HG02840 (cell line): Measurements from ENCODE around the gene ARL5A.
A peak's percentile ranks its signal among the peaks of the same experiment; 100 is the strongest.

ENCODE experiments used
- ATAC-seq: cut with Tn5 transposase; IDR thresholded peaks from one replicate; pipeline ENCODE4 v1.9.1; 2021; ENCODE audit warnings: mild to moderate bottlenecking, moderate library complexity, moderate number of reproducible peaks; ENCODE audit not compliant: unreplicated experiment, low FRiP score

Gene ARL5A

DNA sequence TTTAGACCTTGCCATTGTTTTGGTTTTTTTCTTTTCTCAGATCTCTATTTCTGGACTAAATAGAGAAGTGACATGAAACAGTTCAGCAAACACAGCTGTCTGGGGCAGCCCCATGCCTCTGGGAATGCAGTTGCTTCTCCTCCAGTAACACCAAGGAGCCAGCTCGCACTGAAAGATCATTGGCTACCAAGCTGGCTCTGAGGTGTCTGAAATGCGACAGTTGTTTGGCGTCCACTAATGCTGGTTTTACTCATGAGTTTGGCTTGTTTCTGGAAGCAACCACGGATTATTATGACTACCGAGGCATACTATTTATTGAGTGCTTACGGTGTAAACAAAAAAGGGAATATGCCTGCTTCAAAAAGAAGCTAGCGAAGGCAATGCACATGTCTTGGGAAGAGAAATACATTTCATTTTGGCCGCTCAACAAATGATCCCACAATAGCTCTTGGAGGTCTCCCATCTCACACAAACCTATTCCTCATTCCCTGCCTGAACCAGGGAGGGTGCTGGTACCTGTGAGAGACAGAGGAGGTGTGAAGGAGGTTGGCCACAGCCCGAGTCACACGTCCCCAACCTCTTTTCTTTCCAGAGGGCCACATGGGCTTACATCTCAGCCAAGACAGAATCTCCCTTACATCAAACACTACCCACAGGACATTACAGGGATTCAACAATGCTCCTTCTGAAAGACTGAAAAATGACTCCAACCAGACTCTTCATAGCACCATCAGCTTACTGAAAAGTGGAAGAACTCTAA, 56.4 kb downstream of the ARL5A start:
- ATAC-seq = peak; percentile 89

DNA sequence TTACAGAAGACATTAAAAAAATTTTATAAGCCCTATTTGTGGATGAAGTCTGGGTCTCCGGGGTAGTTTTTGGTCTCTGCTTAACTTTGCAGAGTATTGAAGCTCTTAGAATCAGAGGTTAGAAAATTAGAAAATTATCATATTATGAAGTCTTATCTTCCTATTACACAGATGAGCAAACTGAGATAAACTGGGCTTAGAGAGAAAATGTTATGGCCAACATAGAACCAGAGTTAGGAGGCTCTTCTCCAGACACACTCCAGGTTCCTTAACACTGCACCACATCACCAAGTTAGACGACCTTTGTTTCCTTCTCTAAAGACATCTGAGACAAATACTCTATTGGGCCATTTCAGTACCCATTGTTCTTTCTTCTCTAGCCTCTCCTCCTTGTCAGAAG, 57.2 kb downstream of the ARL5A start:
- peak; percentile 25 for ATAC-seq

DNA sequence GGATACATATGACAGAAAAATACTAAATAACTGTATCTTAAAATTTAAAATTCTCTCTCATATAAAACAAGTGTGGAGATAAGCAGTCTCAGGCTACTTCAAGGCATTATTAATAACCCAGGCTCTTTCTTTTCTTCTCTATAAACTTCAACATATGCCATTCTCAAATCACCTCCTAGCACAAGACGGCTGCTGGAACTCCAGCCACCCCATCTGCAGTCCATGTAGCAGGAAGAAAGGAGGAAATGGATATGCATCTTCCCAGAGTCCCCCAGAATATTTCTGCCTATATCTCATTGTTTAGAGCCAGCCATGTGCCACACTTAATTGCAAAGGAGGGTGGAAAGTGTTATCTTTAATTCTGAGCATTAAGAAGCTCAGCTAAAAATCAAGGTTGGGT, 58.6 kb downstream of the ARL5A start:
- no peak for ATAC-seq

DNA sequence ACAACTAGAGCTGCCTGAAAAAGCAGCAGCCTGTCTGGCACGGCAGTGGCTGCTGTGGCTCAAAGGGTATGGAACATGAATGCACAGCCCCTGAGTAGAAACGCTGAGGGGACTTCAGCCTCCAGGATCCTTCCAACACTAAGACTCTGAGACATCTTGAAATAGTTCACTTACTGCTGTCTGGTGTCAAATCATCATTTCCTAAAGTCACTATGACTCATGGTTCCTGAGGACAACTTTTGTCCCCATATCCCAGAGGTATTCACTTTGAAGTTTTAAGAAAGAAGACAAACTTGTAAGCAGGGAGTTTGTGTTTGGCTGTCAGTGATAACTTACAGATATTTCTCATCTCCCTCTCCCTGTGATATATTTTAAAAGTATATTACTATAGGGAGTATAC, 60.7 kb downstream of the ARL5A start:
- ATAC-seq = no peak

DNA sequence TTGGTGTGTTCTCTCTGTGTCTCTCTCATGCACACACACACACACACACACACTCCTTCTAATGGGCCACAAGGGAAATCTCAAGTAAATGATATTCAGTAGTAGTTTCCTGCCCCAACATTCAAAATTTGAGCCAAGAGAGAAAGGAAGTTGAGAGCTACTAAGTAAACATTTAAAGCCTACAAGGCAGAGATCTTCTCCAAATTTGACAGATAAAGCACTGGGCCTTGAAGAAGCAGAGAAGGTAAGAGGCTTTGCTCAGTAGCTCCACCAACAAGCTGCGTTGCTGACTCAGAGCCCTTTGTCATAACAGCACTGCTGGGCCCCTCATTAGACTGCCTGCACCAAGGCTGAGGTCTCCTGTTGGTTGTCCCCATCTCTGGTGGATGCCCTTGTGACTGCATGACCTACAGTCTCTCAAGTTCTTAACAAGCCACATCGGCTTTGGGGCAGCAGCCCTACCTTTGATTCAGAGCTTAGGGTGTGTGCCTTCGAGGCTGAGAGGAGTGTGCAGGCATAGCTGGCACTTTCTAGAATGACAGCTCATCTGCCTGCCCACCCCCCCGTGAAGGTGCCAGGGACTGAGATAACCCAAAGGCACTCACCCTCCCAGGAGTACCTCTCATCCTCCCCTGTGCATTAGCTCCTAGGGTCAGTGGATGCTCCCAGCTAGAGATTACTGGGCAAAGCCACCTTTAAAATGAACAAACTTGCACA, 61.6 kb downstream of the ARL5A start:
- ATAC-seq = peak; percentile 63

DNA sequence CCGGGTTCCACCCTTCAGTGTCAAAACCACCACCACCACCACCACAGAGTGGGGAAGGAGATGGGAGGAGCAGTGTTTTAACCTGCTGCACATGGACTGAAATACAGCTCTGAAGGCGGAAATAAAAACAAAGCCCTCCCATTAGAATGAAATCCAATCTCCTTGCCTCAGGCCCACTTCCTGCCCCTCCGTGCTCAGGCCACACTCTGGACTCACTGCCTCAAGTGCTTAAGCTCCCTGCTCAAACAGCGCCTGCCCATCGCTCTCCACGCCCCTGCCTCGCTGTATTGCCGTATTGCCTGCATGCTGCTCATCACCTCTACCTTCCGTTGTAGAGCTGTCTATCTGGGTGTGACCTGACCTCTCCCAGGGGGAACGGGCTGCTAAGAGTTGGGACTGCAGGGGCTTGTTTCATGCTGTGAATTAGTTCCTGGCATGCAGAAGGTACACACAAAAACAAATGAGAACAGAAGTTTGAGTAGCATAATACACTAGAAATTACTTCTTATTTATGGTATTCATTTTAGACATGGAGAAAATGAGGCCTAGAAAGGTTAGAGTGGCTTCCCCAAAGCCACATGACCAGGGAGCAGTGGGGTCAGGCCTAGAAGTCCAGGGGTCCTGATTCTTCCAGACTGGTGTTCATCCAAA, 62.3 kb downstream of the ARL5A start:
- ATAC-seq = no peak

DNA sequence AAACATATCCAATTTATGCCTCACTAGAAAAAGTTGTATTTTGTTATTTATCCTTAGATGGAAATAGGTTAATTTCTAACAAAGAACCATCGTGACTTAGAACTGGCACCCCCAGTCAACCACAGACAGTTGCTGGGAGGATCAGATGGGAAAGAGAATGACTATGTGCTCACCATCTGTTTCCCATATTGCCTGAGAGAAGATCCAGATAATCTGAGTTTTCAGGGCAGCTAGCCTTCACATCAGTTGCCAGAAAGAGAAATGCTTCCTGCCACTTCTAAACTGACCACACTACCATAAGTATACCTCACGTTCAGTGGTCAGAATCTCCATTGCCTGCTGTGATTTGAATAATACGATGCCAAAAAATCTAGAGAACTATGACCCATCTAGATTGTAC, 65.5 kb downstream of the ARL5A start:
- ATAC-seq = no peak

DNA sequence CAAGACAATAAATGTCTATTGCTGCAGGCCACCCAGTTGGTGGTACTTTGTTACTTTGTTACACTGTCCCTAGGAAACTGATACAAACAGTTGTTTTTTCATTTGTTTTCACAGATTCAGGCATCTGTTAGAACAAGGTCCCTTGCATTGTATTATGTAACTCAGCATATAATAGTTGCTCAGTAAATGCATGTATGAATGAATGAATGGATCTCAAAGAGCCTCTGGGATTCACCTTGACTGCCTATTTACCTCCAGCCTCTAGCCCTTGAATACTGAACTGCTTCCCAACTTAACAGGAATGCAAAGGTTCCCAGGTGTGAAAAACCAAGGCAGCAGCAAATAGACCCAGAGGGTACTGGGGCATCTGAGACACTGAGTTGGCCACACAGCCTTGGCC, 66.5 kb downstream of the ARL5A start:
- ATAC-seq = no peak

DNA sequence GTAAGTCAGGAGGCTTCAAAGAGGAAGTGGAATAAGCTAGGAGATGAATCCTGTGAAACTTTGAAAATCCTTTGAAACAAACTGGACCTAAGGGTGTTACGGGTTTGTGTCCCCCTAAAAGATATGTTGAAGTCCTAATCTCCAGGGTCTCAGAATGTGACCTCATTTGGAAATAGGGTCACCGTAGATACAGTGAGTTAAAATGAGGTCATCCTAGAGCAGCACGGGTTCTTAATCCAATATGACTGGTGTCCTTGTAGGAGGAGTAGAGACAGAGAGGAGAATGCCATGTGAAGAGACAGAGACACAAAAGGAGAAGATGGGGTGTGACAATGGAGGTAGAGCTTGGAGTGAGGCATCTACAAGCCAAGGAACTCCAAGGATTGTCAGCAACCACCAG, 67.0 kb downstream of the ARL5A start:
- ATAC-seq = no peak

DNA sequence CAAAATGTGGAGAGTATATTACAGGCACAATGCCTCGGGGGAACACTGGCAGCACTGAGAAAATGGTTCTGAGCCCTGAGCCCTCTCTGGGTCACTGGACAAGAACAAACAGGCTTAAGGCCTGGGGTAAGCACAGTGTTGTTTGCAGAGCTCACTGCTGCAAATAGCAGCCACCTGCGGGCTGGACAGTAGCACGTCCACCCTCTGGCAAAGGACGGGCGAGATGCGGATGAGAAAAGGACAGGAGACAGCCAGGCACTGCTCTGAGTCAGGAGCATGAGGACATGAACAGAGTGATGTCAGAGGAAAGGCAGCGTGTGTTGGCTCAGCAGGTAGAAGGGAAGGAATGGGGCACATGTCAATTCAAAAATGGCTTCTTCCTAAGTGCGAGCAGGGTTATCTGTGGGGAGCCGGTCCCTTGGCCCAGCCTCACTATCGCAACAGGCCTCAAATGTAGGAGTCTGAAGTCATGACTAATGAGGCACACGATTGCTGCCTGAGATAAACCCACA, 68.0 kb downstream of the ARL5A start:
- no peak for ATAC-seq

DNA sequence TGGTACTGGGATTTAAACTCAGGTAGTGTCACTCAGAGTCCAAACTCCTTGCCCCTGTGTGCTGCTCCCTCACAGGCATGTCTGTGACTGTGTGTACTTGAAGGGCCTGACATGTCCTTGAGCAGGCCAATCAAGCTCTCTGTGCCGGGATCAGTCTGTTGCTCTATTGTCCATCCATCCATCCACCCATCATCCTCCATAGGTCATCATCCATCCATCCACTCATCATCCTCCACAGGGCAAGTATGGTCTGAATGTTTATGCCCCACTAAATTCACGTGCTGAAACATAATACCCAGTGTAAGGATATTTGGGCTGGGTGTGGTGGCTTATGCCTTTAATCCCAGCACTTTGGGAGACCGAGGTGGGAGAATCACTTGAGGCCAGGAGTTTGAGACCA, 69.5 kb downstream of the ARL5A start:
- no peak for ATAC-seq

DNA sequence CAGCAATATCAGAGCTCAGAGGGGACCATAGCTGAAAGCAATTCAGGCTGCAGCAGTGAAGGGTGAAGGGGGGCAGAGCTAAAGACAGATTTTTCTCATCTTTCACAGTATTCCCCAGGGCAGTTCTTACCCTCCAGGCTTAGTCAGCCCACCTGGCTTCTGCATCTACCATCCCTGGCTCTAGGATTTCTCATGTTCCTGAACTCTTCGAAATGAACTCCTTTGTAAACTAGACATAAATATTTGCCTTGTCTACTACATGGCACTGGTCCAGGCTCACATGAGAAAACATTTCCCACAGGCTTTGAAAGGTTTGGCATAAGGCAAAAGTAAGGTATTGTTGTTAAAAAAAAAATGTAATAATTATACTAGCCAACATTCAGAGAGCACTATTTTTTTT, 70.4 kb downstream of the ARL5A start:
- ATAC-seq = no peak

DNA sequence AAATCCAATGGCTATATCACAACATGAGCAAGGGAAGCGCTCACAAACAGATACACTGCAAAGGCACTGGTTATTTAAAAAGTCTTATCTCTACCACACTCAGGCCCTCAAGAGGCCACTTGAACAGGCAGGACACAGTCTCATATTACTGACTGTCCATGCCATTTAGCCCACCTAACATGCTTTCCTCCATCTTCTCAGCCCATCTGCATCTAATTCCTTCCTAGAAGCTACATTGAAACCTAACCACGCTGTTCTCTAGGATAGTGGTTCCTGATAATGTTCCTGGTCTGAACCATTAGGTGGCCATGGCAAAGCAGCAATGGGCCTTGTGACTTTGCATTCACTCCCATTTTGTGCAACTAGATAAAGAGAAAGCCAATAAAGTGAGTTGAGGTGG, 71.4 kb downstream of the ARL5A start:
- ATAC-seq = no peak

DNA sequence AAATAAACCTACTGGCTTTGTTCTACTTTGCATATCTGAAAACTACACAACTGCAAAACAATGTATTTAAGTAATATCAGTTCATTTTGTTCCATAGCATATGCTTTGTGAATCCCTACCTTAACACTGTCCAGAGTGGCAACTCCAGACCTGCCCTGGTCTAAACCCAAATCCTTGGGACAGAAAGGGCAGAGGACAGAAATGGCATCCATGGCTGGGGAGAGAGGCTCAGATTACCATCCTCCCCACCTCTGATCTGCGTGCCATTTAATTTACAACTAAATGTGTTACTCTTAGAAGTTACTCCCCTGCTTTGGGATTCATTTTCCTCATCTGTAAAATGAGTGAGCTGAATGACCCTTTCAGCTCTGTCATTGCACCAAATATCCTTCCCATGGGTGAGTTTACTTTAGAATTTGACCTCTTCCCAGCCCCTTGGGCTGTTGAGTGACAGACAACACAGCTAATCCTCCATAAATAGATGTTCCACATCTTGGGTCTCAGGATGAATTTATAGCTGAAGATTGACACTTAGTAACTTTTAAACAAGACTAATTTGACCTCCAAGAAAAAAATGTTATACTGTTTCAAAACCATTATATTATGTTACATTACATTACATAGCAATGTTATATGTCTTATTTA, 73.8 kb downstream of the ARL5A start:
- ATAC-seq = no peak

DNA sequence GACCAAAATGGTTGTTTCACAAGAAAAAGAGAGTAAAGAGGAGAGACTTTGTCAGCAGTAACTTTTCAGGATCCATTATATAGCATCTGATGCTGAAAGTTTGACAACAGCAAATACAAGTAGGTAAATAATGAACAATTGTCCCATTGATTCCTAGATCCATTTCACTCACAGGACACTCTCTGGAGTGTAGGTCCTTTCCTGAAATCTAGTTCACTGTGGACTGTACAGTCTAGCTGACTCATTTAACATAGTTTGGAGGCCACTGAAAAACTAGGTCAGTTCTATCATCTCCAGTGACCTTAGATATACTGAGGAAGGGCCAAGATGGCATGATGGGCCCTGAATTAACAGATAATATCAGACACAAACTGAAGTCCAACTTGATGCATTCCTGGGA, 74.7 kb downstream of the ARL5A start:
- ATAC-seq = no peak
